ENCODE results near the gene SEL1L2. TPM values are rescaled to one million over a fixed set of nuclear protein-coding genes. Genes with fewer than 3 reads are reported as not detected.

Gene SEL1L2
- total and polyA plus RNA-seq, 7 experiments from 2014 or later, result not detected

DNA sequence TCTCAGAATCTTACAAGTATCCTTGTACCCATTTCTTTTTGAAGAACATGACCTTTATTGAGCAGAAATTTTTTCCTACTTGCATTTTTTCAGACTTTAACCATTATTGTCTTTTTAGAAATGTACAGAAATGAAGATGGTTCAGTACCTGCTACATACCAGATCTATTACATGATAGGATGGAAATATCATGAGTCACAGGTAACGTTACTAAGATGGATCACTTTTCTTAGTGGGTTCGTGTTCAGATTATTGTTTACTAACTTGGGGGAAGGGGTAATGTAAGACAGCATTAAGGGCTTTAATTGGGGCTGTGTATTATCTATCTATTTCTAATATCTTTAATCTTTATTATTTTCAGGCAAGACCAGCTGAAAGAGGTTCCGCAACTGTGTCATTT lies 173.7 kb downstream of the SEL1L2 start:
- Histone ChIP-seq H3K4me1 (ENCODE audit: control insufficient read depth in 2 of 2, insufficient read depth in 2 of 2, low read length in 2 of 2) (no peaks in the 10 kb centered on the region), H3K9me3 (ENCODE audit: control insufficient read depth in 2 of 3, low read length in 3 of 3) (no peaks in the 10 kb centered on the region), H3K27ac (ENCODE audit: low read depth, low read length) (no peak overlapping the region), H3K4me3 (ENCODE audit: low read length) (no peak overlapping the region), H3K27me3 (ENCODE audit: control insufficient read depth in 2 of 2, insufficient read depth in 2 of 2, low read length in 2 of 2) (no peaks in the 10 kb centered on the region), H3K36me3 (ENCODE audit: control insufficient read depth in 2 of 3, insufficient read depth in 3 of 3, low read length in 3 of 3) (peaks cover 3 to 42% (median 8%) of the 10 kb centered on the region in 3 experiments)
- Mint-ChIP-seq H3K9me3 (no peaks in the 10 kb centered on the region), H3K27ac (peak overlapping the region in 2 of 9 donors; percentile 9 to 39), H3K27me3 (no peaks in the 10 kb centered on the region), H3K36me3 (peaks cover 3 to 30% (median 15%) of the 10 kb centered on the region in 5 donors), H3K4me1 (peaks cover 0 to 3% (median 0%) of the 10 kb centered on the region in 7 donors), H3K4me3 (no peak overlapping the region)
- POLR2A ChIA-PET, result no interaction called here
- intact Hi-C loops (cut with micrococcal nuclease), result no loop called here
- DNase-seq (no peak), ATAC-seq (no peak)
- CTCF ChIA-PET, result interaction anchor here (0.6 kb wide), 1 partner anchor 239 kb away, joined by 3 read pairs; no protein-coding TSS in a partner anchor

- Histone ChIP-seq H3K27me3 (ENCODE audit: control insufficient read depth in 2 of 2, insufficient read depth in 2 of 2, low read length in 2 of 2) (no peaks in the 10 kb centered on the region), H3K4me3 (ENCODE audit: low read length) (no peak overlapping the region), H3K36me3 (ENCODE audit: control insufficient read depth in 2 of 3, insufficient read depth in 3 of 3, low read length in 3 of 3) (peaks cover 18 to 63% (median 21%) of the 10 kb centered on the region in 3 experiments), H3K27ac (ENCODE audit: low read depth, low read length) (no peak overlapping the region), H3K4me1 (ENCODE audit: control insufficient read depth in 2 of 2, insufficient read depth in 2 of 2, low read length in 2 of 2) (no peaks in the 10 kb centered on the region), H3K9me3 (ENCODE audit: control insufficient read depth in 2 of 3, low read length in 3 of 3) (no peaks in the 10 kb centered on the region)
- ATAC-seq (no peak), DNase-seq (no peak)
- H3K27me3 Mint-ChIP-seq, result no peaks in the 10 kb centered on the region
- H3K4me1 Mint-ChIP-seq, result peaks cover 0 to 3% (median 0%) of the 10 kb centered on the region in 7 donors
- H3K4me3 Mint-ChIP-seq, result no peak overlapping the region
- ChIA-PET CTCF (interaction anchor here (0.6 to 1.0 kb wide), 2 partner anchors 11 to 76 kb away, joined by 3 to 5 read pairs; no protein-coding TSS in a partner anchor), POLR2A (no interaction called here)
- intact Hi-C loops (cut with micrococcal nuclease), result no loop called here
- H3K27ac Mint-ChIP-seq, result no peak overlapping the region
- no peaks in the 10 kb centered on the region for H3K9me3 Mint-ChIP-seq
- peaks cover 3 to 26% (median 12%) of the 10 kb centered on the region in 5 donors for H3K36me3 Mint-ChIP-seq
Observed at GRCh38 chr20:13814672-13815071, 175.7 kb downstream of the SEL1L2 start.

GRCh38 chr20:13813910-13814309 lies 176.5 kb downstream of the SEL1L2 start:
- H3K36me3 Mint-ChIP-seq, result peaks cover 3 to 26% (median 12%) of the 10 kb centered on the region in 5 donors
- intact Hi-C loops (cut with micrococcal nuclease), result no loop called here
- H3K9me3 Mint-ChIP-seq, result no peaks in the 10 kb centered on the region

GRCh38 chr20:13810446-13810845 lies 180.0 kb downstream of the SEL1L2 start:
- no peak overlapping the region for H3K27ac ChIP-seq (ENCODE audit: low read depth, low read length)
- DNase-seq (no peak), ATAC-seq (no peak)
- H3K4me3 Mint-ChIP-seq, result no peak overlapping the region
- CTCF ChIA-PET, result no interaction called here
- H3K9me3 Mint-ChIP-seq, result no peaks in the 10 kb centered on the region
- H3K4me3 ChIP-seq (ENCODE audit: low read length), result no peak overlapping the region
- H3K27ac Mint-ChIP-seq, result no peak overlapping the region
- H3K9me3 ChIP-seq (ENCODE audit: control insufficient read depth in 2 of 3, low read length in 3 of 3), result no peaks in the 10 kb centered on the region
- POLR2A ChIA-PET, result no interaction called here
- H3K4me1 Mint-ChIP-seq, result peaks cover 0 to 2% (median 0%) of the 10 kb centered on the region in 7 donors
- H3K4me1 ChIP-seq (ENCODE audit: control insufficient read depth in 2 of 2, insufficient read depth in 2 of 2, low read length in 2 of 2), result no peaks in the 10 kb centered on the region
- intact Hi-C loops (cut with micrococcal nuclease), result no loop called here
- H3K27me3 Mint-ChIP-seq, result no peaks in the 10 kb centered on the region
- peaks cover 19 to 70% (median 22%) of the 10 kb centered on the region in 3 experiments for H3K36me3 ChIP-seq (ENCODE audit: control insufficient read depth in 2 of 3, insufficient read depth in 3 of 3, low read length in 3 of 3)
- no peaks in the 10 kb centered on the region for H3K27me3 ChIP-seq (ENCODE audit: control insufficient read depth in 2 of 2, insufficient read depth in 2 of 2, low read length in 2 of 2)
- H3K36me3 Mint-ChIP-seq, result peaks cover 8 to 18% (median 10%) of the 10 kb centered on the region in 5 donors

More at GRCh38 chr20:13813910-13814309, 176.5 kb downstream of the SEL1L2 start:
- Histone ChIP-seq H3K36me3 (ENCODE audit: control insufficient read depth in 2 of 3, insufficient read depth in 3 of 3, low read length in 3 of 3) (peaks cover 22 to 71% (median 27%) of the 10 kb centered on the region in 3 experiments), H3K9me3 (ENCODE audit: control insufficient read depth in 2 of 3, low read length in 3 of 3) (no peaks in the 10 kb centered on the region), H3K4me3 (ENCODE audit: low read length) (no peak overlapping the region), H3K4me1 (ENCODE audit: control insufficient read depth in 2 of 2, insufficient read depth in 2 of 2, low read length in 2 of 2) (no peaks in the 10 kb centered on the region), H3K27me3 (ENCODE audit: control insufficient read depth in 2 of 2, insufficient read depth in 2 of 2, low read length in 2 of 2) (no peaks in the 10 kb centered on the region), H3K27ac (ENCODE audit: low read depth, low read length) (no peak overlapping the region)
- ChIA-PET POLR2A (no interaction called here), CTCF (interaction anchor here (0.6 kb wide), 1 partner anchor 75 kb away, joined by 5 read pairs; no protein-coding TSS in a partner anchor)
- ATAC-seq, result no peak
- Mint-ChIP-seq H3K4me1 (peaks cover 0 to 3% (median 0%) of the 10 kb centered on the region in 7 donors), H3K27me3 (no peaks in the 10 kb centered on the region), H3K4me3 (no peak overlapping the region), H3K27ac (peak overlapping the region in 6 of 9 donors; percentile 0 to 65 (median 25))
- DNase-seq, result no peak

DNA sequence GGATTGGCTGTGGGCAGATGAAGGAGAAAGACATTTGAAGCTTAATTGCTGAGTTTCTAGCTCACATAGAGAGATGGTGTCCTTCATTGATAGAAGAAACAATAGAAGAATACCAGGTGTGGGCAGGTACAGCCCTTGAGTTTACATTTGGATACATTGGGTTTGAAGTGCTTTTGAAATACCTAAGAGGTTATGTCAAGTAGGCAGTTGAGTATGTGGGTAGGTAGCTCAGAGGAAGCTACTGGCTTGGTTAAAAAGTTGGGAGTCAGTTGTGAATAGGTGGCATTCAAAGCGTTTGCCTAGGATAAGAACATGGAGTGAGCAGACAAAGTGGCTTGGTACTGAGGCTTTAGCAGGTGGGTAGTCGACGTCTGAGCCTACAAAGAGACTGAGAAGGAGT lies 180.6 kb downstream of the SEL1L2 start:
- ATAC-seq, result no peak
- no peaks in the 10 kb centered on the region for H3K9me3 Mint-ChIP-seq
- H3K4me3 Mint-ChIP-seq, result no peak overlapping the region
- no peaks in the 10 kb centered on the region for H3K27me3 Mint-ChIP-seq
- no peaks in the 10 kb centered on the region for H3K27me3 ChIP-seq (ENCODE audit: control insufficient read depth in 2 of 2, insufficient read depth in 2 of 2, low read length in 2 of 2)
- DNase-seq, result no peak
- H3K27ac ChIP-seq (ENCODE audit: low read depth, low read length), result no peak overlapping the region
- H3K27ac Mint-ChIP-seq, result no peak overlapping the region
- H3K36me3 Mint-ChIP-seq, result peaks cover 8 to 18% (median 11%) of the 10 kb centered on the region in 5 donors
- ChIA-PET POLR2A (no interaction called here), CTCF (interaction anchor here (0.6 to 1.0 kb wide), 2 partner anchors 9 to 11 kb away, joined by 3 to 6 read pairs; no protein-coding TSS in a partner anchor)
- intact Hi-C loops (cut with micrococcal nuclease), result no loop called here
- no peaks in the 10 kb centered on the region for H3K9me3 ChIP-seq (ENCODE audit: control insufficient read depth in 2 of 3, low read length in 3 of 3)
- no peak overlapping the region for H3K4me3 ChIP-seq (ENCODE audit: low read length)
- H3K4me1 ChIP-seq (ENCODE audit: control insufficient read depth in 2 of 2, insufficient read depth in 2 of 2, low read length in 2 of 2), result no peaks in the 10 kb centered on the region
- H3K4me1 Mint-ChIP-seq, result peaks cover 0 to 2% (median 0%) of the 10 kb centered on the region in 7 donors
- H3K36me3 ChIP-seq (ENCODE audit: control insufficient read depth in 2 of 3, insufficient read depth in 3 of 3, low read length in 3 of 3), result peaks cover 19 to 65% (median 22%) of the 10 kb centered on the region in 3 experiments

GRCh38 chr20:13809373-13809772 lies 181.0 kb downstream of the SEL1L2 start:
- no peak for ATAC-seq
- Histone ChIP-seq H3K4me3 (ENCODE audit: low read length) (no peak overlapping the region), H3K36me3 (ENCODE audit: control insufficient read depth in 2 of 3, insufficient read depth in 3 of 3, low read length in 3 of 3) (peaks cover 19 to 60% (median 22%) of the 10 kb centered on the region in 3 experiments), H3K9me3 (ENCODE audit: control insufficient read depth in 2 of 3, low read length in 3 of 3) (no peaks in the 10 kb centered on the region), H3K27me3 (ENCODE audit: control insufficient read depth in 2 of 2, insufficient read depth in 2 of 2, low read length in 2 of 2) (no peaks in the 10 kb centered on the region), H3K4me1 (ENCODE audit: control insufficient read depth in 2 of 2, insufficient read depth in 2 of 2, low read length in 2 of 2) (no peaks in the 10 kb centered on the region), H3K27ac (ENCODE audit: low read depth, low read length) (no peak overlapping the region)
- intact Hi-C loops (cut with micrococcal nuclease), result no loop called here
- Mint-ChIP-seq H3K4me3 (no peak overlapping the region), H3K36me3 (peaks cover 8 to 18% (median 16%) of the 10 kb centered on the region in 5 donors), H3K27ac (no peak overlapping the region), H3K9me3 (no peaks in the 10 kb centered on the region), H3K27me3 (no peaks in the 10 kb centered on the region), H3K4me1 (peaks cover 0 to 2% (median 0%) of the 10 kb centered on the region in 7 donors)
- ChIA-PET POLR2A (interaction anchor here (0.7 kb wide), 1 partner anchor 73 kb away, joined by 4 read pairs; no protein-coding TSS in a partner anchor), CTCF (interaction anchor here (0.6 to 1.0 kb wide), 2 partner anchors 10 to 11 kb away, joined by 3 to 6 read pairs; no protein-coding TSS in a partner anchor)
- no peak for DNase-seq

- CTCF ChIA-PET, result no interaction called here
- Histone ChIP-seq H3K9me3 (ENCODE audit: control insufficient read depth in 2 of 3, low read length in 3 of 3) (no peaks in the 10 kb centered on the region), H3K27me3 (ENCODE audit: control insufficient read depth in 2 of 2, insufficient read depth in 2 of 2, low read length in 2 of 2) (no peaks in the 10 kb centered on the region), H3K36me3 (ENCODE audit: control insufficient read depth in 2 of 3, insufficient read depth in 3 of 3, low read length in 3 of 3) (peaks cover 9 to 70% (median 17%) of the 10 kb centered on the region in 3 experiments), H3K4me1 (ENCODE audit: control insufficient read depth in 2 of 2, insufficient read depth in 2 of 2, low read length in 2 of 2) (no peaks in the 10 kb centered on the region), H3K27ac (ENCODE audit: low read depth, low read length) (no peak overlapping the region), H3K4me3 (ENCODE audit: low read length) (no peak overlapping the region)
- peaks cover 3 to 46% (median 28%) of the 10 kb centered on the region in 5 donors for H3K36me3 Mint-ChIP-seq
- POLR2A ChIA-PET, result no interaction called here
- H3K9me3 Mint-ChIP-seq, result no peaks in the 10 kb centered on the region
- no peak overlapping the region for H3K4me3 Mint-ChIP-seq
- ATAC-seq (no peak), DNase-seq (no peak)
- no peaks in the 10 kb centered on the region for H3K27me3 Mint-ChIP-seq
- intact Hi-C loops (cut with micrococcal nuclease), result no loop called here
- H3K27ac Mint-ChIP-seq, result peak overlapping the region in 1 of 9 donors; percentile 28
- H3K4me1 Mint-ChIP-seq, result peaks cover 0 to 9% (median 5%) of the 10 kb centered on the region in 7 donors
Observed at GRCh38 chr20:13800728-13801134, 189.7 kb downstream of the SEL1L2 start.

Measured in naive thymus-derived CD4-positive, alpha-beta T cell (primary cell).